Testis (tissue), 2 donors: Measurements from ENCODE around the gene TLN1.

Experiments
- CTCF ChIP-seq, 3 experiments: fragments of 450-650 bp in 2 of 3; fragments of 200-600 bp in 1 of 3; sonication (generic) in 1 of 3; IDR thresholded peaks; one replicate each; pipeline ENCODE4 v1.5.1; 2016 to 2019; ENCODE audit warnings: antibody characterized with exemption in 3 of 3, mild to moderate bottlenecking in 2 of 3, moderate library complexity in 1 of 3
- POLR2A ChIP-seq: fragments of 450-650 bp; IDR thresholded peaks from one replicate; pipeline ENCODE4 v1.6.1; 2017; ENCODE audit warnings: antibody characterized with exemption, mild to moderate bottlenecking, moderate library complexity

GRCh38 chr9:35681341-35682002 is 50.5 kb downstream of the TLN1 start:
- TF ChIP-seq POLR2A (no peak), CTCF (IDR thresholded peaks at IDR 0.05) (no peak)
